ENCODE results near the gene GOLGA3. TPM values are rescaled to one million over a fixed set of nuclear protein-coding genes. Genes with fewer than 3 reads are reported as not detected.

Gene GOLGA3
- total RNA-seq, 1 donor from 2014 or later: 63.8 TPM

DNA sequence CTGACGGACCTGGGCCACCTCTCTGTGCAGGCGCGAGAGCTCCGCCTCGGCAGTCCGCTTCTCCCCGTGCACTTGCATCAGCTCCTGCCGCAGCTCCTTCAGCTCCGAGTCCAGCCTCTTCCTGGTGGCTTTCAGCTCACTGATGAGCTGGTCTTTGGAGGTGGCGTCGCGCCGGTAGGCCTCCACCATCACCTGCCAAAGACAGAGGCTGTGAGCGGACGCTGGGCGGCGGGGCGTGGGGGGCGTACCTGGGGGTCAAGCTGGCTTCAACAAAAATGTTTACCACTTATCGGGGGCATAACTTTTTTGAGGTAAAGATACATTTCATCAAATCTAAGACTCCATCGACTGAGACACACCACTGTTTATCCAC, 39.6 kb downstream of the GOLGA3 start:
- Mint-ChIP-seq H3K4me3 (no peak overlapping the region), H3K27me3 (ENCODE audit: low read depth) (no peaks in the 10 kb centered on the region), H3K27ac (peak overlapping the region; percentile 16), H3K4me1 (no peaks in the 10 kb centered on the region), H3K36me3 (peaks cover 53% of the 10 kb centered on the region), H3K9me3 (no peaks in the 10 kb centered on the region)
- DNase-seq (ENCODE audit: low spot score in 2 of 2, unreplicated experiment in 2 of 2): no peak
- TF ChIP-seq, protein P1, sequence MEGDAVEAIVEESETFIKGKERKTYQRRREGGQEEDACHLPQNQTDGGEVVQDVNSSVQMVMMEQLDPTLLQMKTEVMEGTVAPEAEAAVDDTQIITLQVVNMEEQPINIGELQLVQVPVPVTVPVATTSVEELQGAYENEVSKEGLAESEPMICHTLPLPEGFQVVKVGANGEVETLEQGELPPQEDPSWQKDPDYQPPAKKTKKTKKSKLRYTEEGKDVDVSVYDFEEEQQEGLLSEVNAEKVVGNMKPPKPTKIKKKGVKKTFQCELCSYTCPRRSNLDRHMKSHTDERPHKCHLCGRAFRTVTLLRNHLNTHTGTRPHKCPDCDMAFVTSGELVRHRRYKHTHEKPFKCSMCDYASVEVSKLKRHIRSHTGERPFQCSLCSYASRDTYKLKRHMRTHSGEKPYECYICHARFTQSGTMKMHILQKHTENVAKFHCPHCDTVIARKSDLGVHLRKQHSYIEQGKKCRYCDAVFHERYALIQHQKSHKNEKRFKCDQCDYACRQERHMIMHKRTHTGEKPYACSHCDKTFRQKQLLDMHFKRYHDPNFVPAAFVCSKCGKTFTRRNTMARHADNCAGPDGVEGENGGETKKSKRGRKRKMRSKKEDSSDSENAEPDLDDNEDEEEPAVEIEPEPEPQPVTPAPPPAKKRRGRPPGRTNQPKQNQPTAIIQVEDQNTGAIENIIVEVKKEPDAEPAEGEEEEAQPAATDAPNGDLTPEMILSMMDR (IDR thresholded peaks at IDR 0.05; ENCODE audit: unreplicated experiment): no peak

DNA sequence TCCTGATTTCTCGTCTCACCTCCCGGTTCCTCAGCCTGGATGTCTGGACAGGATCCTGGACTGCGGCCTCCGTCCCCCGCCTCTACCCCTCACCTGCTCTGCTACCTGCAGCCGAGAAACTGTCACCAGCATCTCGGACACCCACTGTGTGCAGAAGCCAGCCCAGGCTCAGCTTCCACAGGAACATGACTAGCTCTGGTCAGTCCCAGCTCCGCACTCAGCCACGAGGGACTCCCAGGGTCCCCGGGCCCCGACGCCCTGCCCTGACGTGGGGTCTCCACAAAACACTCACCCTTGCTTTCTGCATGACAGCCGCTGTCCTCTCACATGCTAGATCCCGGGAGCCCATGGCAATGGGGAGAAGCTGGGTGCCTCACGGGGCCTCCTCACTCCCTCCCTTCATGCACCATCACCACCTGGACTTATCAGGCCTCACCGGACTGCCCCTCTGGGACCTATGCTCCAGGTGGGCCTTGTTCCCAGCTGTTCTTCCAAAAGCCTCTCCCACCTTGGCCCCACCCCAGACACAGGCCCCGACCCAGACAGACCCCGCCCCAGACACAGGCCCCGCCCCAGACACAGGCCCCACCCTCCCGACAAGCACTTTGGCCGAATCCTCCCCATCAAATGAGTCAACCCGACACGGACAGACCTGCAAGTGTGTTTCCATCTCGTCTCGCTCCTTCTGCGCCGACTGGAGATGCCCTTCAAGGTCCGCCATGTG, 40.1 kb downstream of the GOLGA3 start:
- TF ChIP-seq, protein P1 (IDR thresholded peaks at IDR 0.05; ENCODE audit: unreplicated experiment): no peak
- Mint-ChIP-seq H3K36me3 (peaks cover 49% of the 10 kb centered on the region), H3K4me3 (no peak overlapping the region), H3K9me3 (no peaks in the 10 kb centered on the region), H3K27ac (peak overlapping the region; percentile 16), H3K27me3 (ENCODE audit: low read depth) (no peaks in the 10 kb centered on the region), H3K4me1 (no peaks in the 10 kb centered on the region)
- no peak for DNase-seq (ENCODE audit: low spot score in 2 of 2, unreplicated experiment in 2 of 2)

DNA sequence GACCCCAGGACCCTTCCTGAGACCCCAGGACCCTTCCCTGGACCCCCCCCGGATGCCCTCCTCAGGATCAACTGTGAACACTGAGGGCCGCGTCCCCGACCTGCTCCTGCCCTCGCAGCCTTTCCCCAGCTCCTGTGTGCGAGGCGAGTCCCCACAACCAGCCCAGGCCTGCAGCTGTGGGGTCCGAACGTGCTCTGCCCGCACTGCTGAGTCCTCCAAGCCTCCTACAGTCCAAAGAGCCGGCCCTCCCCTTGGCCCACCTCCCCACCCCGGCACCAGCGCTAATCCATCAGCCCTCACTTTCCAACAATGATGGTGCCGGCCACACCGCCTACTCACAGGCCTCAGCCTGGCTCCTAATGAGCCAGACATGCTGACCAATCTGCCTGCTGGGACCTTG, 40.8 kb downstream of the GOLGA3 start:
- Mint-ChIP-seq H3K36me3 (peaks cover 49% of the 10 kb centered on the region), H3K27me3 (ENCODE audit: low read depth) (no peaks in the 10 kb centered on the region), H3K4me1 (no peaks in the 10 kb centered on the region), H3K9me3 (no peaks in the 10 kb centered on the region), H3K4me3 (no peak overlapping the region), H3K27ac (no peak overlapping the region)
- TF ChIP-seq, protein P1 (IDR thresholded peaks at IDR 0.05; ENCODE audit: unreplicated experiment): no peak
- DNase-seq (ENCODE audit: low spot score in 2 of 2, unreplicated experiment in 2 of 2): no peak

DNA sequence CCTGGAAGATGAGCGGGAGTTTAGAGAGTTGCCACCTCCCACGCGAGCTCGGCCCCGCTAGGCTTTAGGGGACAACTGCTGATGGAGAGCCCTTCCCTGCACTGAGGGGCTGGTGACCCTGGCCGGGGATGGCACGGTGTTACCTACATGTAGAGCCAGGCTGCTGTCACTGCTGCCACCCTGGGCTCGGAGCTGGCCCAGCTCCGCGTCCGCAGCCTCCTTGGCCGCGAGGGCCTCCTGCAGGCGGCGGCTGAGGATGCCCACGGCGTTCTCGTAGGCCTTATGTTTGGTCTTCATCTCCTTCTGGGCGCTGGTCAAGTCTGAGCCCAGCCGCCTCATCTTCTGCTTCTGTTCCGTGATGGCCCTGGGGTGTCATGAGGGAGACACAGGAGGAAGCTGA, 42.5 kb downstream of the GOLGA3 start:
- Mint-ChIP-seq H3K36me3 (peaks cover 42% of the 10 kb centered on the region), H3K27me3 (ENCODE audit: low read depth) (no peaks in the 10 kb centered on the region), H3K4me3 (no peak overlapping the region), H3K9me3 (no peaks in the 10 kb centered on the region), H3K4me1 (no peaks in the 10 kb centered on the region), H3K27ac (no peak overlapping the region)
- DNase-seq (ENCODE audit: low spot score in 2 of 2, unreplicated experiment in 2 of 2): no peak
- TF ChIP-seq, protein P1 (IDR thresholded peaks at IDR 0.05; ENCODE audit: unreplicated experiment): no peak

DNA sequence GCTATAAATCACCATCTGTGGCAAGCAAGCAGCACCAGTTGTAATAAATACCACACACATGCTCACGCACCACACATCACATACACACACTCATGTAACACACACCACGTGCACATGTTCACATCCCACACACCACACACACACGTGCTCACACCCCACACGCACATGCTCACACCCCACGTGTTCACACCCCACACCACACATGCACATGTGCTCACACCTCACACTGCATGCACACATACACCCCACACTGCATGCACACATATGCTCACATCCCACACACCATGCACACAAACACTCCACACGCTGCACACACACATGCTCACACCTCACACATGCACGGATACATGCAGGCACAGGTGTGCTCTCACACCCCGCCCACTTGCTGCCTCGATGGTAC, 44.1 kb downstream of the GOLGA3 start:
- no peaks in the 10 kb centered on the region for H3K9me3 Mint-ChIP-seq
- no peak for DNase-seq (ENCODE audit: low spot score in 2 of 2, unreplicated experiment in 2 of 2)
- H3K4me1 Mint-ChIP-seq: no peaks in the 10 kb centered on the region
- H3K27ac Mint-ChIP-seq: no peak overlapping the region
- no peaks in the 10 kb centered on the region for H3K27me3 Mint-ChIP-seq (ENCODE audit: low read depth)
- H3K36me3 Mint-ChIP-seq: peaks cover 51% of the 10 kb centered on the region
- no peak overlapping the region for H3K4me3 Mint-ChIP-seq
- TF ChIP-seq, protein P1 (IDR thresholded peaks at IDR 0.05; ENCODE audit: unreplicated experiment): no peak
